GM21717 (cell line): Measurements from ENCODE around the gene GOLGA8N.

ENCODE experiments used
- ATAC-seq: cut with Tn5 transposase; IDR thresholded peaks from one replicate; pipeline ENCODE4 v1.9.1; 2021; ENCODE audit warnings: mild to moderate bottlenecking, moderate library complexity; ENCODE audit not compliant: unreplicated experiment

Gene GOLGA8N

DNA sequence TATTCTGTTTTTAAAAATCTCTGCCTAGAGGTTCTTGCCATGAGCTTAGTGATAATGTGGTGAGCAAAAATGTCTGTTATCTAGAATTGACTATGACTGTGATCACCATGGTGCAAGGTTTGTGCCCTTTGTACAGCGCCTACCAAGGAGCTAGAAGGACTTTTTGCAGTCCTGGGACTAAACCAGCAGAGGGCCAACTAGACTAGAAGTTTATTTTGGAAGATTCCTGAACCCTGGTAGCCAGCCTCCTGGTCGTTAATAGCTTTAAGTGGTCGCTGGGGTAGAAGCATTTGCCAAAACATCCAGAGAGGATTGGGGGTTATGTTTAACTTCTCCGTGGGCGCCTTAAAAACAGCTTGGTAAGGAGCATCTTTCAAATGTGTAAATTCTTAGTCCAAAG is 56.1 kb downstream of the GOLGA8N start:
- no peak for ATAC-seq

GRCh38 chr15:32651229-32651837 is 58.1 kb downstream of the GOLGA8N start:
- no peak for ATAC-seq

DNA sequence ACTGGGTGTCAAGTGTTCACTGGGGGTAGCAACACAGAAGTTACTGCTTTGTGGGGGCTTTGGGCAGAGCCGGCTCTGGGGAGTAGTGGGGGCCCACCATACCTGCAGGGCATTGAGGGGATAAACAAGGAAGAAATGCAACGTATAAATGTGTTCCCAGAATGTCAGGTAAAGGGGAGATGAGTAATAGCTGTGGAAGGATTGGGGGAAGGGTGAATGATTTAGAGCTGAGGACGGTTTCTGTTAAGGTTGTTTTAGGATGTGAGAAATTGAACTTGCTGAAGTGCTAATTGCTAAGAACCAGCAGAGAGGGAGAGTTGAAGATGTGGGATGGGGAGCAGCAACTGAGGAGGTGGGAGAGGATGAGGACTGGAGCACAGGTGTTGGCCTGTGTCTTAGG is 58.9 kb downstream of the GOLGA8N start:
- no peak for ATAC-seq

GRCh38 chr15:32656091-32656490 is 62.8 kb downstream of the GOLGA8N start:
- ATAC-seq: no peak

DNA sequence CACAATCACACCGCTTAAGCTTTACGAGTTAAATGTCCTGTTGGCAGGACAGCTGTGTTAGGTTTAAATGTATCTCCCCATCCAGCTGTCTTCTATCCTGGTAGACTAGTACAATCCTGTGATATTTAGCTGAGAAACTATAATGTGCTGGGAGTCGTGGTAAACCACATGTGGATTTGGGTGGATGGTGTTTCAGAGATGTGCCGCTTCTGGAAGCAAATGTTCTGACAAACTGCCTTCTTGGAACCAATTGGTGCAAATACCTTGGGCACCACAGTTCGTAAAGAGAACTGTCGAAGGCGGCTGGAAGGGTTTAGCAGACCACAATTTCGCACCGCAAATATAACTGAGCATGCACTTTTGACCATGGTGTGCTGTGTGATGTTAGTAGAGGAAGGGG is 63.2 kb downstream of the GOLGA8N start:
- ATAC-seq: no peak
